ENCODE measurements around the gene FYN. TPM values are rescaled to one million over a fixed set of nuclear protein-coding genes. Genes with fewer than 3 reads are reported as not detected.

FYN gene
- total and polyA plus RNA-seq, 10 of the 15 experiments (the other 5 are each of a cell fraction or from before 2014, with no cell fraction given), result 51.4 to 247 (median 138) TPM

DNA sequence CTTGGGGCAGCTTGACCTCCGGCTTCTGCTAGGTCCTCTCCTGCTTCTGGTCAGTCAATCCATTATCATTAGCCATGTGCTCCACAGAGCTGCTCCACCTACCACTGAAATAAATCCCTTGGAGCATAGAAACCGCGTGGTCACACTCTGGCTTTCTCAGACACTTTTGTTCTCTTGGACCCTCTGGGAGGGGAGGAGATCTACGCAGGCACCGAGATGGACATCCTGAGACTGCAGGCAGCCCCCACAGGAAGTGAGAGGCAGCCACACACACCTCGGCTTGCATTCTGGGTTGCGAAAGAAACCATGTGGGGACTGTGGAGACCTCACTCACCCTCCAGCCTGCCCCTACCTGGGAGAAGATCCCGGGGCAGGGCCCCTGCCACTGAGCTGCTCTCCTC is 79.5 kb downstream of the FYN start (continued):
- TF ChIP-seq SP1 (IDR thresholded peaks at IDR 0.05; ENCODE audit: low read depth, low read length) (no peak), SMARCA5 (IDR thresholded peaks at IDR 0.05) (no peak), ZBTB11 (CRISPR knock-in tag; IDR thresholded peaks at IDR 0.05) (no peak), NR2C2 (IDR thresholded peaks at IDR 0.05; ENCODE audit: borderline replicate concordance, control insufficient read depth, insufficient read length, low read depth) (no peak), FOXM1 (IDR thresholded peaks at IDR 0.05; ENCODE audit: low read depth, low read length) (no peak), NFIC (IDR thresholded peaks at IDR 0.05; ENCODE audit: low read depth, low read length) (peak; percentile 49; the same call in 1 of the 2 replicates), KAT2A (conservative IDR thresholded peaks at IDR 0.05; ENCODE audit: control insufficient read depth, low read depth, low read length) (no peak), PBX3 (IDR thresholded peaks at IDR 0.05; ENCODE audit: insufficient replicate concordance, low read depth, low read length) (no peak), ASH2L (IDR thresholded peaks at IDR 0.05; ENCODE audit: borderline replicate concordance, low read depth) (no peak), MTA3 (IDR thresholded peaks at IDR 0.05; ENCODE audit: borderline replicate concordance, low read length) (peak; percentile 53; the same call in 1 of the 2 replicates), IKZF2 (IDR thresholded peaks at IDR 0.05) (peak; percentile 18 to 33; a peak in 1 of 4 replicates), MEF2A (IDR thresholded peaks at IDR 0.05; ENCODE audit: insufficient read depth, low read depth, low read length) (0 out of 2 replicates have a peak, but pooled peaks have one; percentile 27), CEBPB (IDR thresholded peaks at IDR 0.05; ENCODE audit: borderline replicate concordance in 1 of 2, low read depth in 2 of 2, low read length in 2 of 2) (peak in 1 of 2 experiments; percentile 39; a peak in 1 of 4 replicates), MEF2B (IDR thresholded peaks at IDR 0.05; ENCODE audit: partially characterized antibody, poor library complexity, severe bottlenecking) (no peak)
- TF ChIP-seq, protein P1, sequence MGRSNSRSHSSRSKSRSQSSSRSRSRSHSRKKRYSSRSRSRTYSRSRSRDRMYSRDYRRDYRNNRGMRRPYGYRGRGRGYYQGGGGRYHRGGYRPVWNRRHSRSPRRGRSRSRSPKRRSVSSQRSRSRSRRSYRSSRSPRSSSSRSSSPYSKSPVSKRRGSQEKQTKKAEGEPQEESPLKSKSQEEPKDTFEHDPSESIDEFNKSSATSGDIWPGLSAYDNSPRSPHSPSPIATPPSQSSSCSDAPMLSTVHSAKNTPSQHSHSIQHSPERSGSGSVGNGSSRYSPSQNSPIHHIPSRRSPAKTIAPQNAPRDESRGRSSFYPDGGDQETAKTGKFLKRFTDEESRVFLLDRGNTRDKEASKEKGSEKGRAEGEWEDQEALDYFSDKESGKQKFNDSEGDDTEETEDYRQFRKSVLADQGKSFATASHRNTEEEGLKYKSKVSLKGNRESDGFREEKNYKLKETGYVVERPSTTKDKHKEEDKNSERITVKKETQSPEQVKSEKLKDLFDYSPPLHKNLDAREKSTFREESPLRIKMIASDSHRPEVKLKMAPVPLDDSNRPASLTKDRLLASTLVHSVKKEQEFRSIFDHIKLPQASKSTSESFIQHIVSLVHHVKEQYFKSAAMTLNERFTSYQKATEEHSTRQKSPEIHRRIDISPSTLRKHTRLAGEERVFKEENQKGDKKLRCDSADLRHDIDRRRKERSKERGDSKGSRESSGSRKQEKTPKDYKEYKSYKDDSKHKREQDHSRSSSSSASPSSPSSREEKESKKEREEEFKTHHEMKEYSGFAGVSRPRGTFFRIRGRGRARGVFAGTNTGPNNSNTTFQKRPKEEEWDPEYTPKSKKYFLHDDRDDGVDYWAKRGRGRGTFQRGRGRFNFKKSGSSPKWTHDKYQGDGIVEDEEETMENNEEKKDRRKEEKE (IDR thresholded peaks at IDR 0.05), result no peak
- TF ChIP-seq, protein P2, sequence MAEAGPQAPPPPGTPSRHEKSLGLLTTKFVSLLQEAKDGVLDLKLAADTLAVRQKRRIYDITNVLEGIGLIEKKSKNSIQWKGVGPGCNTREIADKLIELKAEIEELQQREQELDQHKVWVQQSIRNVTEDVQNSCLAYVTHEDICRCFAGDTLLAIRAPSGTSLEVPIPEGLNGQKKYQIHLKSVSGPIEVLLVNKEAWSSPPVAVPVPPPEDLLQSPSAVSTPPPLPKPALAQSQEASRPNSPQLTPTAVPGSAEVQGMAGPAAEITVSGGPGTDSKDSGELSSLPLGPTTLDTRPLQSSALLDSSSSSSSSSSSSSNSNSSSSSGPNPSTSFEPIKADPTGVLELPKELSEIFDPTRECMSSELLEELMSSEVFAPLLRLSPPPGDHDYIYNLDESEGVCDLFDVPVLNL (IDR thresholded peaks at IDR 0.05; ENCODE audit: low read depth, low read length), result no peak
- TF ChIP-seq, protein P3, sequence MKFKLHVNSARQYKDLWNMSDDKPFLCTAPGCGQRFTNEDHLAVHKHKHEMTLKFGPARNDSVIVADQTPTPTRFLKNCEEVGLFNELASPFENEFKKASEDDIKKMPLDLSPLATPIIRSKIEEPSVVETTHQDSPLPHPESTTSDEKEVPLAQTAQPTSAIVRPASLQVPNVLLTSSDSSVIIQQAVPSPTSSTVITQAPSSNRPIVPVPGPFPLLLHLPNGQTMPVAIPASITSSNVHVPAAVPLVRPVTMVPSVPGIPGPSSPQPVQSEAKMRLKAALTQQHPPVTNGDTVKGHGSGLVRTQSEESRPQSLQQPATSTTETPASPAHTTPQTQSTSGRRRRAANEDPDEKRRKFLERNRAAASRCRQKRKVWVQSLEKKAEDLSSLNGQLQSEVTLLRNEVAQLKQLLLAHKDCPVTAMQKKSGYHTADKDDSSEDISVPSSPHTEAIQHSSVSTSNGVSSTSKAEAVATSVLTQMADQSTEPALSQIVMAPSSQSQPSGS (IDR thresholded peaks at IDR 0.05; ENCODE audit: low read length), result no peak
- TF ChIP-seq, protein P4, sequence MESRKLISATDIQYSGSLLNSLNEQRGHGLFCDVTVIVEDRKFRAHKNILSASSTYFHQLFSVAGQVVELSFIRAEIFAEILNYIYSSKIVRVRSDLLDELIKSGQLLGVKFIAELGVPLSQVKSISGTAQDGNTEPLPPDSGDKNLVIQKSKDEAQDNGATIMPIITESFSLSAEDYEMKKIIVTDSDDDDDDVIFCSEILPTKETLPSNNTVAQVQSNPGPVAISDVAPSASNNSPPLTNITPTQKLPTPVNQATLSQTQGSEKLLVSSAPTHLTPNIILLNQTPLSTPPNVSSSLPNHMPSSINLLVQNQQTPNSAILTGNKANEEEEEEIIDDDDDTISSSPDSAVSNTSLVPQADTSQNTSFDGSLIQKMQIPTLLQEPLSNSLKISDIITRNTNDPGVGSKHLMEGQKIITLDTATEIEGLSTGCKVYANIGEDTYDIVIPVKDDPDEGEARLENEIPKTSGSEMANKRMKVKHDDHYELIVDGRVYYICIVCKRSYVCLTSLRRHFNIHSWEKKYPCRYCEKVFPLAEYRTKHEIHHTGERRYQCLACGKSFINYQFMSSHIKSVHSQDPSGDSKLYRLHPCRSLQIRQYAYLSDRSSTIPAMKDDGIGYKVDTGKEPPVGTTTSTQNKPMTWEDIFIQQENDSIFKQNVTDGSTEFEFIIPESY (IDR thresholded peaks at IDR 0.05), result no peak
